ENCODE measurements around the gene DPP6. TPM values are rescaled to one million over a fixed set of nuclear protein-coding genes. Genes with fewer than 3 reads are reported as not detected.
"Not testable (repeated sequence)": the region's sequence is repeated elsewhere in the genome, so short reads cannot be mapped to it uniquely, and the experiment has no call there.

The DPP6 gene
- total RNA-seq, 1 donor from 2014 or later, result not detected

DNA sequence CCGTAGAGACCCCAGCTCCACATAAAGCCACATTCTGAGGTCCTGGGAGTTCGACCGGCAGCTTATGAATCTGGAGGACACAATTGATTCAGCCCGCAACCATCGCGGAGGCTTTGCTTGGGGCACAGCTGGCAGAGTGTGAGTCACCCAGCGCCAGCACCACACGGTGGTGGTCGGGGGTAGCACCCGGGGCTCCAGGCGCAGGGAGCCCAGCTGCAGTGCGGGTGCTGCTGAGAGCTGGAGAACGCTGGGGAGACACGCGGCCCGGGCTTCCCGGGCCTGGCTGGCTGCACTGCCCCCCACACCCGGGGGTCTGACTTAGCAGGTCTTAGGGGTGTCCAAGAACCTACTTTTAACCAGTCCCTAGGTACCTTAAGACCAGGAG is 862.8 kb downstream of the DPP6 start:
- intact Hi-C loops (cut with micrococcal nuclease), result loop anchor here (1.0 to 5.0 kb wide), 2 partner anchors 382 to 424 kb away; partner anchors contain the start of gene INSIG1

DNA sequence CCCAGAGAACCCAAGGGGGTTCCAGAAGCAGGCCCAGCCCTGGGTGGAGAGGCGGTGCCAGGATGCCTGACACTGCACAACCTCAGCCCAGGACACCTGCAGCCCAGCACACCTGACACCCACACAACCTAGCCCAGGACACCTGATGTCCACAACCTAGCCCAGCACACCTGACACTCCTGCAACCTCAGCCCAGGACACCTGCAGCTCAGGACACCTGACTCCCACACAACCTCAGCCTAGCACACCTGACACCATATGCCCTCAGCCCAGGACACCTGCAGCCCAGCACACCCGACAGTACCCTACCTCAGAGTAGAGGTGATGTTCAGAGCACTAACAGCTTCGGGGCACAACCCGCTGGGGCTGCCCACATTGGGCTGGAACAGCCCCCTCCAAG is 863.4 kb downstream of the DPP6 start:
- intact Hi-C loops (cut with micrococcal nuclease), result no loop called here

DNA sequence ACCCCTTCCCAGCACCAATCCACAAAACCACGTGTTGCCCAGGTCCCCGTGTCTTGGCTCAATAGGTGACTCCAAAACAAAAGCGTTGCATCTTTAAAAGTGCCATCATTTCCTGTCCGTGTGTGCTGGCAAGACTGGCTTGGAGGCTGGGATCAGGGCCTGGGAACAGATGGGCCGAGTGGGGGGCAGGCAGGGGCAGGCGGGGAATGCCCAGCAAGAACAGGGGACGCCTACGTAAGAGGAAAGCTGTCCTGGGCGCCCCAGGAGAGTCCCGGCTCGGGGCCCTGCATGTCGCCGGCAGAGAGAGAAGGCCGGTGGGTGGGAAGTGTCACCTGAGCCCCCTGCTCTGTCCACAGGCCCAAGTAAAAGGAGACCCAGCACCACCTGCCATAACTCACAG is 864.2 kb downstream of the DPP6 start:
- intact Hi-C loops (cut with micrococcal nuclease), result no loop called here

DNA sequence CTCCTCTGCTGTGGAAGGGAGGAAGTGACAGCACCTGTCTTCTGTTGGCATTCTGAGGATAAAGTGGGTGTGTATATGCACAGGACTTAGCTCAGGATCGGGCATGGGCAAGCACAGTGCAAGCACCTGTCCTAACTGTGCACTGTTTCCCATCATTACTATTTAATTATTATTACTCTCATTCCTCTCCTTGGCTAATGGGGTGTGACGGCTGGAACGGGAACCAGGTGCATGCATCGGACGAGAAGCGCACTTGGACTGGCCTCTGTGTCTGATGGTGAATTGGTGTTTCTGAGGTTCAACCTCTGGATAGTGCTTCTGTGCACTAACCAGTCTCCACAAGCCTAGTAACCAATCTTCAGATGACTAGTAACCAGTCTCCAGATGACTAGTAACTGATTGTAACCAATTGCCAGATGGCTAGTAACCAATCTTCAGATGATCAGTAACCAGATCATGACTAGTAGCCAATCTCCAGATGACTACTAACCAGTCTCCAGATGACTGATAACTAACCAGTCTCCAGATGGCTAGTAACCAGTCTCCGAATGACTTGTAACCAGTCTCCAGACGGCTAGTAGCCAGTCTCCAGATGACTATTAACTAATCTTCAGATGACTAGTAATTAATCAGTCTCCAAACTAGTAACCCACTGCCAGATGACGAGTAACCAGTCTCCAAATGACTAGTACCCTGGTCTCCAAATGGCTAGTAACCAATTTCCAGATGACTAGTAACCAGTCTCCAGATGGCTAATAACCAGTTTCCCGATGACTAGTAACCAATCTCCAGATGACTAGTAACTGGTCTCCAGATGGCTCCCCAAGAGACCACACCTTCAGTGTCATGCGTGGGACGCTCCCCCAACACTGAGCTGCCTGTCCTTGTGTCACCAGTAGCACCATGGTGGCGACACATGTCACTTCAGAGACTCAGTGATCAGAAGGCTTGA is 864.9 kb downstream of the DPP6 start:
- intact Hi-C loops (cut with micrococcal nuclease), result no loop called here

DNA sequence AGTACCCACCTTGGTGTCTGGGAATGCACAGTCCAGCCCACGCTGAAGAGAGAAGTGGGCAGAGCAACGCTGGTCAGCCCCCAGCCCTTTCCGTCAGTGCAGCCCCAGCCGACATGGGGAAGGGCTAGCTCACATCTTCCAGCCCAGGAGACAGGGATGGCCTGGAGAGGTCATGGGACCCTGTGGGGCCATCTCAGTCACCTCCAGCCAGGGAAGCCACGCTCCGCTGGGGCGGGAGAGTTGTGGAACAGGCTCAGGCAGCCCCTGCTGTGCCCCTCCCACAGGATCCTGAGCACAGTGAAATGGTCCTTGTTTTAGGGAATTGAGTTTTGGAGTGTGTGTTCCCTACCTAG is 865.6 kb downstream of the DPP6 start:
- intact Hi-C loops (cut with micrococcal nuclease), result no loop called here

DNA sequence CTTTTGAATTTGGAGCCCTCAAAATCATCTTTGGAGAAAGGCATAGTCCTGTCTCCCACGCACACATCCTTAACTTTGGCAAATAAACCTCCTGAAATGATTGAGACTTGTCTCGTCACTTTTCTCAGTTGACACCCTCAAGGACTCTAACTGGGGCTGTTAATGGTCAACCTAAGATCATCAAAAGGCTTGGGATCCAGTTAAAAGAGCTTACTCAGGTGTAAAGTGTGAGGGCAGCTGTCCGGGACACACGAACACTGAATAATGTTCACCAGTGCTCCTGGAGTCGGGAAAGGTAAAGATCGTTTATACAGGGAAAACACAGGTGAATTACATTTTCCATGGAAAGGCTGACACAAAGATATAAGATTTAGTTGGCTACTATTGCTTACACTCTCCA is 866.1 kb downstream of the DPP6 start:
- intact Hi-C loops (cut with micrococcal nuclease), result no loop called here

DNA sequence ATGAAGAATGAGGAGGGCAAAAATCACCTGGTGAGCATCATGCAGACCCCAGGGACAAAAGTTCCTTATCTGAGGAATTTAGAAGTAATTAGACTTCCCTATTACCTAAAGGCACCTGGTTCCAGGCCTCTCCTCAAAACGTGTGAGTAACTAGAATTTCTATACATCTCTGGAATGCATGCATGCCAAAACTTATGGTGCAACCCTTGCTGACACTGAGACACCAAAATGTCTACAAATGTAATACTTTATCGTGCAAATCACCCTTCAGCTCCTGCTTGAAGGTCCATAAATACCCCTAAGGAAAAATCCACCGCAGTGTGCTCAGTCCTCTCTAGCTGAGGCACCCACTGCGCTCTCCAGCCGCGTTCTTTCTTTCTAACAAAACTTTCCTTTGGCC is 866.5 kb downstream of the DPP6 start:
- intact Hi-C loops (cut with micrococcal nuclease), result no loop called here

DNA sequence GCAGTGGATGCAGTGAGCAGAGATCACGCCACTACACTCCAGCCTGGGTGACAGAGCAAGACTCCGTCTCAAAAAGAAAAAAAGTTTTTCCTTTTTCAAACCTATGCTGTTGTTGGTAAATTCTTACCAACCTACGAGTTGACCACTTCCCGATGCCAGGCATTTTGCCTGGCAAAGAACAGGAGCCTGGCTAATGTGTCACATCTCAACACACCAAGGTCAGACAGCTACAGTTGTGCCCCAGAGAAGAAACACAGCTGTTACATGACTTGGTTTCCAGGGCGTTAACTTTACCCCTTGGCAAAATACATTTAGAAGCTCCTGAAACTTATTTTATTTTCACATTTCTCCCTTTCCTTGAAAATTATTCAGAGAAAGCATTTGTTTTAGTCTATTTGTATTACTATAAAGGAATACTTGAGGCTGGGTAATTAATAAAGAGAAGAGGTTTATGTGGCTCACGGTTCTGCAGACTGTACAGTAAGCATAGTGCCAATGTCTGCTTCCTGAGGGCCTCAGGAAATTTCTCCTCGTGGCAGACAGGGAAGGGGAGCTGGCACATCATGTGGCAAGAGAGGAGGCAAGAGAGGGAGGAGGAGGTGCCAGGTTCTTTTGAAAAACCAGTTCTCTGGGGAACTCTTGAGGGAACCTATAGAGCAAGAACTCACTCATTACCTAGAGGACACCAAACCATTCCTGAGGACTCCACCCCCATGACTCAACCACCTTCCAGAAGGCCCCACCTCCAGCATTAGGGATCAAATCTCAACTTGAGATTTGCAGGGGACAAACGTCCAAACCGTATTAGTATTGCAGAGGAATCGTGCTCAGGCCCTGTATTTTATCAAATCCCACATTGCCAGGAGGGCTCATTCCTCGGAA is 867.4 kb downstream of the DPP6 start:
- intact Hi-C loops (cut with micrococcal nuclease), result loop anchor here (10.0 kb wide), 1 partner anchor 625 kb away; the partner anchor contains the start of gene CNPY1

DNA sequence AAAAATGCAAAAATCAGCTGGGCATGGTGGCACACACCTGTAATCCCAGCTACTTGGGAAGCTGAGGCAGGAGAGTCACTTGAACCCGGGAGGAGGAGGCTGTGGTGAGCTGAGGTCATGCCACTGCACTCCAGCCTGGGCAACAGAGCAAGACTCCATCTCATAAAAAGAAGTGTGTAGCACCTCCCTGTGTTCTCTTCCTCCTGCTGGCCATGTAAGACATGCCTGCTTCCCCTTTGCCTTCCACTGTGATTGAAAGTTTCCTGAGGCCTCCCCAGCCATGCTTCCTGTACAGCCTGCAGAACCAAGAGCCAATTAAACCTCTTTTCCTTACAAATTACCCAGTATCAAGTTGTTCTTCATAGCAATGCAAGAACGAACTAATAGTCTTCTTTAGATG is 870.3 kb downstream of the DPP6 start:
- intact Hi-C loops (cut with micrococcal nuclease), result loop anchor here (10.0 kb wide), 1 partner anchor 622 kb away; the partner anchor contains the start of gene CNPY1

DNA sequence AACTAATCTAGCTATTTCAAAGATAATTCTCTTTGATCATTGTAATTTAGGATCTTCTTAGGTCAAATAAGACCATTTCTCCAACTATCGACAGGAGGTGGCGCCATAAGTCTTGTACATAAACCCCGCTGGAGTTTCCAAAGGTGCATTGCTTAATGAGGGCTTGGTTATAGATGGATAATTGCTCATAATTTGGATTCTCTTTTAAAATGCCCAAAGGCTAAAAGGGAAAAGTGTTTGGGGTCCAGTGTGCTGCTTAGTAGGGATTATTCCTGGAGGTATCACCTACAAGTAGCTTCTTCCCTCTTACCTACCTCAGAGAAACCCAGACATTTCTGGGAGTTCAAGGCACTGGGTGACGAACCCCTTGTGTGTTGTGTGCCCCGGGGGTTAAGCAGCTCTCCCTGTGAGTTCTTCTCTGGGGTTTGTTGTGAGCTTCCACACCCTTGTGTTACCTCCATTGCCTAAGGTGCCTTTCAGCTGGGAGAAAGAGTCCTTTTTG is 875.5 kb downstream of the DPP6 start:
- intact Hi-C loops (cut with micrococcal nuclease), result loop anchor here (1.0 to 10.0 kb wide), 17 partner anchors 14 to 1966 kb away; partner anchors contain the start of genes CNPY1, HTR5A, LMBR1 and PAXIP1

DNA sequence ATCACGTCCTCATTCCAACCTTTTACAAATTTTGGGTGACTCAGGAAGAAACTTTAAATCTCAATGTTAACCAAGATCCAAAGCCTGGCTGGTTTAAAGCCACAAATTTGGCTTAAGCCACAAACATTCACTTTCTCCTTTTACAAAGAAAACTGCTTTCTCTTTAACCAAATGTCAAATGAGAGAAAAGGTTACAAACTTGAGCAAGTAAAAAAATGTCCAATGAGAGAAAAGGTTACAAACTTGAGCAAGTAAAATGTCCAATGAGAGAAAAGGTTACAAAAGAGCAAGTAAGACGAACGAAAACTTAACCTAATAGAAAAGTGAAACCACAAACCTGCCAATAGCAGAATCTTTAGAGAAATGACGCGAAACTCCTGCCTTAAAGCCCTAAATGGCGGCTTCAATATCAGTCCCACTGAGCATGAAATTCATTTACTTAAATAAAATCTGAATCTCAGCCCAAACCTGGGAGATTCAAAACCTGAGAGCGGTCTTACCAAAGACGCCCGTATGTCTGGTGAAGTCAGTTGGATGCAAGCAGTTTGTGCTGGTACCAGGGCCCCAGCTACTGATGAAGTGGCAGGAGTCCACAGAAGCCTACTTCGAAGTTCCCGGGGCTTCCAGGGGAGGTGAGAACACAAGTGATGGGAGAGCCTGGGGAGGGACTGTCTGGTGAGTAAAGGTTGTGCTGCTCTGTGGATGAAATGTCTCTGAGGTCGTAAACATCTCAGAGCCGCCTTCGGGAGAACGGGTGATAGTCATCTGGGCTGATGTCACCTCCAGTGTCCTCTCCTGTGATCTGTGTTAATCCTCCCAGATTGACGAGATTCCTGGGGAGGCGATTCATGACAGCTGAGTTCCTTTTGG is 876.2 kb downstream of the DPP6 start:
- intact Hi-C loops (cut with micrococcal nuclease), result loop anchor here (1.0 to 10.0 kb wide), 13 partner anchors 15 to 1965 kb away; partner anchors contain the start of genes CNPY1, HTR5A, LMBR1 and PAXIP1

DNA sequence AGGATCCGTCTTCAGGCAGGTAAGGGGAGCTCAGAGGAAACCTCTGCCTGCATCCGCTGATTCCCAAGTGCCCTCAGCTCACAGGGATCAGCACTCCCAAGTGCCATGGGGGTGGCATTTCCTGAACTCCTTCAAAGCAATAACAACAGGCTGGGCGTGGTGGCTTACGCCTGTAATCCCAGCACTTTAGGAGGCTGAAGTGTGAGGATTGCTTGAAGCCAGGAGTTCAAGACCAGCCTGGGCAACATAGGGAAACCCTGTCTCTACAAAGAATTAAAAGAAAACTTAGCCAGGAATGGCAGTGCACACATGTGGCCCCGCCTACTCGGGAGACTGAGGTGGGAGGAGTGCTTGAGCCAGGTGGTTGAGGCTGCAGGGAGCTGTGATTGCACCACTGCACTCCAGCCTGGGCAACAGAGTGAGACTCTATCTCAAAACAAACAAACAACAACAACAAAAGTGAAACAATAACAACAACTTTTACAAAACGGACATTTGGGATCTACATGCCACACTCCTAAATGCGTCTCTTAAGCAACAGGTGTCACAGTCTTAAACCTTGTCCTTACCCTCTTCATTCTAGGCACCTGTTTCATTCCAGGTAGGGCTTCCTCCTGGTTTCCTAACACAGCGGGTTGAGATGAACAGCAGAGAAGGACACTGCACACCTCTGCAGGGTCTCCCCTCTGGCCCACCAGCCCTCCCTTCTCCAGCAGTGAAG is 877.0 kb downstream of the DPP6 start:
- intact Hi-C loops (cut with micrococcal nuclease), result loop anchor here (2.0 to 10.0 kb wide), 2 partner anchors 616 to 670 kb away; partner anchors contain the start of gene CNPY1

DNA sequence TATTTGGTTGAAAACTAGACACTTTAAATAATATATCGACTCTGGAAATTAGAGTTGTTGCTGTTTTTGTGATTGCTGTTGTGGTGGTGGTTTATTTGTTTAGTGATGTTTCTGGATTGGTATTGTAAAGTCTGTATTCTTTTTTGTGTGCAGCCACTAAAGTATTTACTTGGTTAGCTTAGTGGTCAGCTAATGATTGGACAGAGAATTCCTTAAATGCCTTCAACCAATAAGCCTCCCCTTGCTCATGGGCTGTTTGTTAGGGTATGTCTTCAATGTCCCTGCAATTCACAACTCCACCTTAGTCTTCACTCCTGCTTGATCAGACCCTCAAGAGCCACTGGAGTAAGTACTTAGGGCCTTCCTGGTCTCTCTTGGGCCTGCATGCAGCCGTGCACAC is 879.7 kb downstream of the DPP6 start:
- intact Hi-C loops (cut with micrococcal nuclease), result no loop called here

DNA sequence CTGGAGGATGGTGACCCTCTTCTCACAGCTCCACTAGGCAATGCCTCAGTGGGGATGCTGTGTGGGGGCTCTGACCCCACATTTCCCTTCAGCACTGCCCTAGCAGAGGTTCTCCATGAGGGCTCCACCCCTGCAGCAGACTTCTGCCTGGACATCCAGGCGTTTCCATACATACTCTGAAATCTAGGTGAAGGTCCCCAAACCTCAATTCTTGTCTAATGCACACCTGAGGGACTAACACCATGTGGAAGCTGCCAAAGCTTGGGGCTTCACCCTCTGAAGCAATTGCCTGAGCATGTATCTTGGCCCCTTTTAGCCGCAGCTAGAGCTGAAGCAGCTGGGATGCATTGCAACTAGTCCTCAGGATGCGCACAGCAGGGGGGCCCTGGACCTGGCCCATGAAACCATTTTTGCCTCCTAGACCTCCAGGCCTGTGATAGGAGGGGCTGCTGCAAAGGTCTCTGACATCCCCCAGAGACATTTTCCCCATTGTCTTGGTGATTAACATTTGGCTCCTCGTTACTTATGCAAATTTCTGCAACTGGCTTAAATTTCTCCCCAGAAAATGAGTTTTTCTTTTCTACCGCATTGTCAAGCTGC is 882.3 kb downstream of the DPP6 start:
- intact Hi-C loops (cut with micrococcal nuclease), result not testable (repeated sequence)

DNA sequence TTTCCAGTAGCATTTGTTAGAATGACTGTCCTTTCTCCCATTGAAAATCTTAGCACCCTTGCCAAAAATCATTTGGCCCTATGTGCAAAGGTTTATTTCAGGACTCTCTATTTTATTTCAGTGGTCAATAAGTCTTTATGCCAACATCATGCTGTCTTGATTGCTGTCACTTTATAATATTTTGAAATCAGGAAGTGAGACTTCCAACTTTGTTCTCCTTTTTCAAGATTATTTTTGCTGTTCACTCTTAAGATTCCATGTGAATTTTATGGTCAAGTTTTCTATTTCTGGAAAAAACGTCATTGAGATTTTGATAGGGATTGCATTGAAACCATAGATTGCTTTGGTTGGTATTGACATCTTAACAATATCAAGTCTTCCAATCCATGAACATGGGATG is 885.6 kb downstream of the DPP6 start:
- intact Hi-C loops (cut with micrococcal nuclease), result no loop called here

DNA sequence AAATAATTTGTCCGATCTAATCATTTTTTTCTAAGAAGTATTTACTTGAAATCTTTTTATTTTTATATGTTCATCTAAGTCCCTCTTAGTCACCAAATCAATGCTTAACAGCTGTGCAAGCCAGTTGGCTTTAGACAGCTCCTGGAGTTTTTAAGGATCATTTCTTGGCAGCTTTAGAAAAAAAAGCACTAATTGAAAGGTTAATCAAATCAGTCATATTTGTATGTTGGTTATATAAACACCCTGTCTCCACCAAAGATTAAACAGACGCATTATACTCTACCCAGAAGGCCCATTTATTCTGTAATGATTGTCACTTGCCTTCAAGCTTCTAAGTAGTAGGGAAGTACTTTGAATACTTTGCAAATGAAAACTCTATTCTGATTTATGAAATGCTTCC is 890.5 kb downstream of the DPP6 start:
- intact Hi-C loops (cut with micrococcal nuclease), result no loop called here

Measured in T-helper 1 cell treated with Interleukin-12 subunit alpha and Interleukin-12 subunit beta and Interleukin-4 antibody, amounts not matched to agents 30 ng/mL and 1 ng/mL, for 36 hours (primary cell).